Right atrium auricular region (tissue), 2 donors: ENCODE measurements around the gene ZBTB38. TPM values are rescaled to one million over a fixed set of nuclear protein-coding genes. Genes with fewer than 3 reads are reported as not detected.

Experiments used
- DNase-seq: peaks from one replicate; pipeline ENCODE4 v3.0.0-alpha.2; 2019; ENCODE audit warnings: low spot score
- H3K27ac ChIP-seq, 2 donors: fragments of 200-600 bp; sonication (generic); 1 replicate in 1 of 2; 2 replicates in 1 of 2; pipeline ENCODE4 v1.5.1; 2016 to 2019
- H3K27me3 ChIP-seq, 2 donors: fragments of 200-600 bp; sonication (generic); one replicate each; pipeline versions ENCODE4 v1.5.1 to v1.6.0; 2017 to 2019
- H3K36me3 ChIP-seq: fragments of 200-600 bp; sonication (generic); one replicate; pipeline ENCODE4 v1.5.1; 2016
- H3K4me1 ChIP-seq, 2 donors: fragments of 200-600 bp; sonication (generic); one replicate each; pipeline versions ENCODE4 v1.5.1 to v1.6.0; 2017 to 2019
- H3K4me3 ChIP-seq, 2 donors: fragments of 200-600 bp; sonication (generic); 1 replicate in 1 of 2; 2 replicates in 1 of 2; pipeline ENCODE4 v1.5.1; 2017 to 2019; ENCODE audit warnings: mild to moderate bottlenecking in 1 of 2, moderate library complexity in 1 of 2
- H3K9me3 ChIP-seq, 2 donors: fragments of 200-600 bp; sonication (generic); one replicate each; pipeline ENCODE4 v1.5.1; 2019
- CTCF ChIP-seq, 2 donors: fragments of 200-600 bp; sonication (generic); IDR thresholded peaks; one replicate each; pipeline ENCODE4 v1.5.1; 2019; ENCODE audit warnings: antibody characterized with exemption in 2 of 2
- total RNA-seq, 2 donors: library from RNA; depleted of rRNA; stranded (reverse); fragments of >200 nt; gene quantifications; one replicate each; pipeline ENCODE4 v1.1.0, GENCODE V29; 2016

ZBTB38 gene
- total RNA-seq, 2 donors from 2014 or later, result 120 to 127 TPM

- no peak overlapping the region for H3K27ac ChIP-seq
- no peak for DNase-seq
- no peak overlapping the region for H3K4me3 ChIP-seq
- H3K9me3 ChIP-seq, result peaks cover 0 to 10% of the 10 kb centered on the region in 2 donors
- no peak for TF ChIP-seq CTCF (IDR thresholded peaks at IDR 0.05)
- no peaks in the 10 kb centered on the region for H3K4me1 ChIP-seq
- peaks cover 8% of the 10 kb centered on the region for H3K36me3 ChIP-seq
- no peaks in the 10 kb centered on the region for H3K27me3 ChIP-seq
These were observed 25.4 kb downstream of the ZBTB38 start for GRCh38 chr3:141393735-141394076.

GRCh38 chr3:141394560-141394959, 26.3 kb downstream of the ZBTB38 start:
- peaks cover 0 to 10% of the 10 kb centered on the region in 2 donors for H3K9me3 ChIP-seq
- no peak overlapping the region for H3K27ac ChIP-seq
- no peak for DNase-seq
- H3K27me3 ChIP-seq, result no peaks in the 10 kb centered on the region
- peaks cover 8% of the 10 kb centered on the region for H3K36me3 ChIP-seq
- no peaks in the 10 kb centered on the region for H3K4me1 ChIP-seq
- TF ChIP-seq CTCF (IDR thresholded peaks at IDR 0.05), result no peak
- no peak overlapping the region for H3K4me3 ChIP-seq

- Histone ChIP-seq H3K27me3 (no peaks in the 10 kb centered on the region), H3K36me3 (peaks cover 8% of the 10 kb centered on the region), H3K4me3 (no peak overlapping the region), H3K27ac (no peak overlapping the region), H3K4me1 (peaks cover 0 to 1% of the 10 kb centered on the region in 2 donors), H3K9me3 (peaks cover 0 to 10% of the 10 kb centered on the region in 2 donors)
- no peak for TF ChIP-seq CTCF (IDR thresholded peaks at IDR 0.05)
- no peak for DNase-seq
These were observed 26.8 kb downstream of the ZBTB38 start for GRCh38 chr3:141395005-141395589.

- TF ChIP-seq CTCF (IDR thresholded peaks at IDR 0.05), result no peak
- Histone ChIP-seq H3K4me3 (no peak overlapping the region), H3K9me3 (peaks cover 0 to 10% of the 10 kb centered on the region in 2 donors), H3K27ac (no peak overlapping the region), H3K4me1 (peaks cover 0 to 21% of the 10 kb centered on the region in 2 donors), H3K27me3 (no peaks in the 10 kb centered on the region), H3K36me3 (peaks cover 8% of the 10 kb centered on the region)
- DNase-seq, result no peak
These were observed 29.7 kb downstream of the ZBTB38 start for GRCh38 chr3:141397996-141398395.

GRCh38 chr3:141399200-141399599, 30.9 kb downstream of the ZBTB38 start:
- H3K4me3 ChIP-seq, result no peak overlapping the region
- H3K4me1 ChIP-seq, result peaks cover 0 to 33% of the 10 kb centered on the region in 2 donors
- H3K27ac ChIP-seq, result peak overlapping the region; percentile 98
- no peak for DNase-seq
- peaks cover 12% of the 10 kb centered on the region for H3K36me3 ChIP-seq
- H3K27me3 ChIP-seq, result no peaks in the 10 kb centered on the region
- no peak for TF ChIP-seq CTCF (IDR thresholded peaks at IDR 0.05)
- peaks cover 0 to 10% of the 10 kb centered on the region in 2 donors for H3K9me3 ChIP-seq
